ENCODE data around the gene BLMH. TPM values are rescaled to one million over a fixed set of nuclear protein-coding genes. Genes with fewer than 3 reads are reported as not detected.

Gene BLMH
- total RNA-seq, 1 experiment from 2014 or later, result 94.3 TPM

DNA sequence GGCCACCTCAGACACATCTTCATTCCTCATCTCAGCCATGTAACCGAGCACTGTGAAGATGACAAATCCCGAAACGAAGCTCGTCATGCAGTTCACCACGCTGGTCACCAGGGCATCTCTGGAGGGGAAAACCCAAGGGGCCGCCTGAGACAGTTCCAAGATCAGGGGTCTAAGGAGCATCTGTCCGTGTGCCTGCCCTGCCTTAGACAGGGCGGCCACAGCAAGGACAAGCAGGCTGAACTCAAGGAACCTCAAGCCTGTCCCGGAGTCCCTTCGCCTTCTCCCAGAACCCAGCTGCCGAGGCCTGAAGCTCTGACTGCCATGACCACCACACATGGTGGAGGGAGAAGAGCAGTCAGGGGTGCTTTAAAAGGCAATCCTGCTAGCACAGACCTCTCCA, 79.0 kb downstream of the BLMH start:
- H3K27ac ChIP-seq (ENCODE audit: low read depth, low read length, poor library complexity, severe bottlenecking), result no peak overlapping the region
- intact Hi-C loops (cut with micrococcal nuclease; ENCODE audit: unreplicated experiment), result no loop called here
- no peak overlapping the region for H3K4me3 ChIP-seq (ENCODE audit: low read depth, low read length, poor library complexity, severe bottlenecking)
- DNase-seq (ENCODE audit: low spot score), result no peak
- POLR2A ChIA-PET (ENCODE audit: low non-redundant PET), result no interaction called here
- TF ChIP-seq, protein P1, sequence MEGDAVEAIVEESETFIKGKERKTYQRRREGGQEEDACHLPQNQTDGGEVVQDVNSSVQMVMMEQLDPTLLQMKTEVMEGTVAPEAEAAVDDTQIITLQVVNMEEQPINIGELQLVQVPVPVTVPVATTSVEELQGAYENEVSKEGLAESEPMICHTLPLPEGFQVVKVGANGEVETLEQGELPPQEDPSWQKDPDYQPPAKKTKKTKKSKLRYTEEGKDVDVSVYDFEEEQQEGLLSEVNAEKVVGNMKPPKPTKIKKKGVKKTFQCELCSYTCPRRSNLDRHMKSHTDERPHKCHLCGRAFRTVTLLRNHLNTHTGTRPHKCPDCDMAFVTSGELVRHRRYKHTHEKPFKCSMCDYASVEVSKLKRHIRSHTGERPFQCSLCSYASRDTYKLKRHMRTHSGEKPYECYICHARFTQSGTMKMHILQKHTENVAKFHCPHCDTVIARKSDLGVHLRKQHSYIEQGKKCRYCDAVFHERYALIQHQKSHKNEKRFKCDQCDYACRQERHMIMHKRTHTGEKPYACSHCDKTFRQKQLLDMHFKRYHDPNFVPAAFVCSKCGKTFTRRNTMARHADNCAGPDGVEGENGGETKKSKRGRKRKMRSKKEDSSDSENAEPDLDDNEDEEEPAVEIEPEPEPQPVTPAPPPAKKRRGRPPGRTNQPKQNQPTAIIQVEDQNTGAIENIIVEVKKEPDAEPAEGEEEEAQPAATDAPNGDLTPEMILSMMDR (conservative IDR thresholded peaks at IDR 0.05; ENCODE audit: low read depth, low read length), result no peak
- TF ChIP-seq EZH2 (IDR thresholded peaks at IDR 0.05; ENCODE audit: borderline replicate concordance, low read depth, low read length, poor library complexity, severe bottlenecking), result no peak
- BruUV-seq (replicated peaks), result no TSS peak
- CTCF ChIA-PET, result interaction anchor here (0.6 kb wide), 1 partner anchor 22 kb away, joined by 3 read pairs; no protein-coding TSS in a partner anchor
- no peaks in the 10 kb centered on the region for H3K36me3 ChIP-seq (ENCODE audit: insufficient read depth, low read length, poor library complexity, severe bottlenecking)
- no peaks in the 10 kb centered on the region for H3K4me1 ChIP-seq (ENCODE audit: insufficient read depth, low read length, poor library complexity, severe bottlenecking)
- no peaks in the 10 kb centered on the region for H3K9me3 ChIP-seq (ENCODE audit: low read depth, low read length, poor library complexity, severe bottlenecking)
- H3K27me3 ChIP-seq (replicated peaks; ENCODE audit: insufficient read depth, low read depth, low read length, poor library complexity), result no peaks in the 10 kb centered on the region

DNA sequence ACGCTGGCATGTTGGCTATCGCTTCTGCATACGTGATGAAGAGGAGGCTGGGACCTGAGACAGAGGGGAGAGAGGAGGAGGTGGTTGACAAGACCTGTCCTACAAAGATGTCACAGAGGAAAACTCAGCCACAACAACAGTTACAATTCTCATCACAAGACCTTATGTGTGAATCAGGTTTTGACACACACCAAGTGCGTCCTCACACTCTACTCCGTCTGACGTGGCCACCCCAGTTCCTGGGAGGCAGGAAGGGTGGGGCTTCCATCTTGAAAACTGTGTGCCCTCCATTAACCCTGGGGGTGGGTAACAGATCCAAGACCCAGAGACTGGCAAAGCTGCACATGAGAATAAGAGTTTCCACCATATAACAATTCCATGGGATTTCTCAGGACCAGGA, 80.4 kb downstream of the BLMH start:
- Histone ChIP-seq H3K36me3 (ENCODE audit: insufficient read depth, low read length, poor library complexity, severe bottlenecking) (no peaks in the 10 kb centered on the region), H3K27me3 (replicated peaks; ENCODE audit: insufficient read depth, low read depth, low read length, poor library complexity) (no peaks in the 10 kb centered on the region), H3K9me3 (ENCODE audit: low read depth, low read length, poor library complexity, severe bottlenecking) (no peaks in the 10 kb centered on the region), H3K27ac (ENCODE audit: low read depth, low read length, poor library complexity, severe bottlenecking) (no peak overlapping the region), H3K4me3 (ENCODE audit: low read depth, low read length, poor library complexity, severe bottlenecking) (no peak overlapping the region), H3K4me1 (ENCODE audit: insufficient read depth, low read length, poor library complexity, severe bottlenecking) (no peaks in the 10 kb centered on the region)
- no TSS peak for BruUV-seq (replicated peaks)
- TF ChIP-seq, protein P1 (conservative IDR thresholded peaks at IDR 0.05; ENCODE audit: low read depth, low read length), result no peak
- TF ChIP-seq EZH2 (IDR thresholded peaks at IDR 0.05; ENCODE audit: borderline replicate concordance, low read depth, low read length, poor library complexity, severe bottlenecking), result no peak
- intact Hi-C loops (cut with micrococcal nuclease; ENCODE audit: unreplicated experiment), result no loop called here
- no peak for DNase-seq (ENCODE audit: low spot score)
- ChIA-PET CTCF (no interaction called here), POLR2A (ENCODE audit: low non-redundant PET) (no interaction called here)

DNA sequence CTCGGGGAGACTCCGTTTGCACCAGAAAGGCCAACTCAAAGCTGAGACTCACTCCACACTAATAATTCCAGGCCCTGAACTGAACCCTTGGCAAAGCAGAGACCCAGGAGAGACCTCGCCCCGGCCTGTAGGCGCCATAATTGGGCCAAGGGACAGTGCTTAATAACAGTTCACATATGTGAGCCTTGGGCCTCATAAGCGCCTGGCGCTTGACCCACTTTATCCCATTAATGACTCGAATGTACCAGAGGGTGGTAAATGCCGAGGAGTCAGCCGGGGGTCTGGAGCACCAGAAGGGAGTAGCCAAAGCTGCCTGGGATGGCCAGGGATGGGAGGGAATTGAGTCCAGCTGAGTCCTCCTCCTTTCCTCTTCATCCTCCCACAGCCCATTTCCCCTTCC, 80.8 kb downstream of the BLMH start:
- no peak for DNase-seq (ENCODE audit: low spot score)
- ChIA-PET POLR2A (ENCODE audit: low non-redundant PET) (no interaction called here), CTCF (no interaction called here)
- H3K4me3 ChIP-seq (ENCODE audit: low read depth, low read length, poor library complexity, severe bottlenecking), result no peak overlapping the region
- H3K27ac ChIP-seq (ENCODE audit: low read depth, low read length, poor library complexity, severe bottlenecking), result no peak overlapping the region
- intact Hi-C loops (cut with micrococcal nuclease; ENCODE audit: unreplicated experiment), result no loop called here
- H3K9me3 ChIP-seq (ENCODE audit: low read depth, low read length, poor library complexity, severe bottlenecking), result no peaks in the 10 kb centered on the region
- no peaks in the 10 kb centered on the region for H3K4me1 ChIP-seq (ENCODE audit: insufficient read depth, low read length, poor library complexity, severe bottlenecking)
- no TSS peak for BruUV-seq (replicated peaks)
- H3K27me3 ChIP-seq (replicated peaks; ENCODE audit: insufficient read depth, low read depth, low read length, poor library complexity), result no peaks in the 10 kb centered on the region
- H3K36me3 ChIP-seq (ENCODE audit: insufficient read depth, low read length, poor library complexity, severe bottlenecking), result no peaks in the 10 kb centered on the region
- TF ChIP-seq, protein P1 (conservative IDR thresholded peaks at IDR 0.05; ENCODE audit: low read depth, low read length), result no peak
- TF ChIP-seq EZH2 (IDR thresholded peaks at IDR 0.05; ENCODE audit: borderline replicate concordance, low read depth, low read length, poor library complexity, severe bottlenecking), result no peak

Measured in A673 (cell line).